HEK293 (cell line): ENCODE results near the gene RAB3GAP2.

Experiments used
- CTCF ChIA-PET: fragments of 350-600 bp; formaldehyde crosslinking; extraction: SDS; loops from one replicate; lab custom pipeline; 2021; ENCODE audit warnings: antibody characterized with exemption; lab: Yijun Ruan, JAX
- POLR2A ChIA-PET: fragments of 300-600 bp; formaldehyde crosslinking; extraction: SDS; loops from one replicate; lab custom pipeline; 2020; ENCODE audit warnings: antibody characterized with exemption, inconsistent platforms; lab: Yijun Ruan, JAX
- H3K27ac ChIP-seq: fragments of 200-500 bp; sonication (Bioruptor generic); 2 replicates; pipeline ENCODE4 v1.5.1; 2014; ENCODE audit warnings: low read depth, low read length, control low read depth, inconsistent platforms; ENCODE audit errors: extremely low read depth
- H3K36me3 ChIP-seq, 2 experiments: fragments of 200-500 bp in 1 of 2; sonication (Bioruptor generic) in 1 of 2; 1 replicate in 1 of 2; 2 replicates in 1 of 2; pipeline ENCODE4 v1.5.1; 2014 to 2017; ENCODE audit warnings: inconsistent platforms in 2 of 2, low read length in 2 of 2; ENCODE audit not compliant: control insufficient read depth in 2 of 2, insufficient read depth in 1 of 2
- H3K4me1 ChIP-seq: fragments of 200-500 bp; sonication (Bioruptor generic); 2 replicates; pipeline ENCODE4 v1.5.1; 2014; ENCODE audit warnings: mild to moderate bottlenecking, low read length, inconsistent platforms; ENCODE audit not compliant: control insufficient read depth, insufficient read depth
- H3K4me3 ChIP-seq: 2 replicates; pipeline ENCODE4 v1.5.1; 2011; ENCODE audit warnings: low read depth, mild to moderate bottlenecking, control low read depth, low read length, moderate library complexity
- H3K9me3 ChIP-seq: fragments of 200-500 bp; sonication (Bioruptor generic); 2 replicates; pipeline ENCODE4 v1.5.1; 2014; ENCODE audit warnings: low read depth, low read length, inconsistent platforms; ENCODE audit not compliant: control insufficient read depth, insufficient read depth
- HOXA7 ChIP-seq: sonication (generic); formaldehyde crosslinking; IDR thresholded peaks from 2 replicates; pipeline ENCODE4 v1.8.1; 2022; ENCODE audit warnings: missing genetic modification reagents, borderline replicate concordance
- HOXD13 ChIP-seq: sonication (generic); formaldehyde crosslinking; IDR thresholded peaks from 2 replicates; pipeline ENCODE4 v1.8.0; 2022; ENCODE audit warnings: missing genetic modification reagents, borderline replicate concordance
- SALL2 ChIP-seq: fragments of 450-650 bp; formaldehyde crosslinking; IDR thresholded peaks from 2 replicates; pipeline ENCODE4 v1.5.0; 2017; ENCODE audit warnings: missing biosample characterization, mild to moderate bottlenecking, missing genetic modification characterization, borderline replicate concordance
- YY1 ChIP-seq: fragments of 450-650 bp; formaldehyde crosslinking; IDR thresholded peaks from 2 replicates; pipeline ENCODE4 v1.5.1; 2018; ENCODE audit warnings: missing biosample characterization, missing genetic modification characterization
- ZNF184 ChIP-seq: fragments of 450-650 bp; IDR thresholded peaks from 2 replicates; pipeline ENCODE4 v1.5.1; 2018; ENCODE audit warnings: missing biosample characterization, mild to moderate bottlenecking, missing genetic modification characterization
- ZNF221 ChIP-seq: fragments of 450-650 bp; formaldehyde crosslinking; IDR thresholded peaks from 2 replicates; pipeline ENCODE4 v1.5.1; 2017; ENCODE audit warnings: missing biosample characterization, missing genetic modification characterization, borderline replicate concordance
- ZNF391 ChIP-seq: fragments of 450-650 bp; formaldehyde crosslinking; IDR thresholded peaks from 2 replicates; pipeline ENCODE4 v1.5.1; 2016; ENCODE audit warnings: low read depth, missing biosample characterization, missing genetic modification characterization, borderline replicate concordance
- ZNF529 ChIP-seq: fragments of 450-650 bp; formaldehyde crosslinking; IDR thresholded peaks from 2 replicates; pipeline ENCODE4 v1.5.1; 2017; ENCODE audit warnings: missing genetic modification characterization, missing biosample characterization; ENCODE audit not compliant: insufficient replicate concordance
- ZNF544 ChIP-seq: fragments of 450-650 bp; formaldehyde crosslinking; IDR thresholded peaks from 2 replicates; pipeline ENCODE4 v1.5.0; 2017; ENCODE audit warnings: missing biosample characterization, missing genetic modification characterization
- ZNF558 ChIP-seq: fragments of 450-650 bp; formaldehyde crosslinking; IDR thresholded peaks from 2 replicates; pipeline ENCODE4 v1.5.1; 2016; ENCODE audit warnings: missing biosample characterization, missing genetic modification characterization
- ZNF660 ChIP-seq: fragments of 450-650 bp; IDR thresholded peaks from 2 replicates; pipeline ENCODE4 v1.5.1; 2018; ENCODE audit warnings: missing biosample characterization, mild to moderate bottlenecking, missing genetic modification characterization
- ZNF701 ChIP-seq: fragments of 450-650 bp; formaldehyde crosslinking; IDR thresholded peaks from 2 replicates; pipeline ENCODE4 v1.5.1; 2016; ENCODE audit warnings: missing biosample characterization, missing genetic modification characterization
- ZNF830 ChIP-seq: fragments of 450-650 bp; IDR thresholded peaks from 2 replicates; pipeline ENCODE4 v1.5.0; 2018; ENCODE audit warnings: missing biosample characterization, missing genetic modification characterization, low read depth, mild to moderate bottlenecking, moderate library complexity
- ZSCAN16 ChIP-seq: fragments of 450-650 bp; formaldehyde crosslinking; IDR thresholded peaks from 2 replicates; pipeline ENCODE4 v1.5.1; 2016; ENCODE audit warnings: missing biosample characterization, missing genetic modification characterization
- ZXDB ChIP-seq: fragments of 450-650 bp; formaldehyde crosslinking; IDR thresholded peaks from 2 replicates; pipeline ENCODE4 v1.5.1; 2016; ENCODE audit warnings: missing biosample characterization, missing genetic modification characterization
- TF ChIP-seq, protein P1 (sequence below): fragments of 450-650 bp; formaldehyde crosslinking; IDR thresholded peaks from 2 replicates; pipeline ENCODE4 v1.5.1; 2016; ENCODE audit warnings: missing biosample characterization, missing genetic modification characterization
- TF ChIP-seq, protein P2 (sequence below): fragments of 450-650 bp; formaldehyde crosslinking; IDR thresholded peaks from 2 replicates; pipeline ENCODE4 v1.5.1; 2016; ENCODE audit warnings: missing biosample characterization, missing genetic modification characterization
- TF ChIP-seq, protein P3 (sequence below): fragments of 450-650 bp; formaldehyde crosslinking; IDR thresholded peaks from 2 replicates; pipeline ENCODE4 v1.5.1; 2016; ENCODE audit warnings: missing biosample characterization, missing genetic modification characterization, borderline replicate concordance
- TF ChIP-seq, protein P4 (sequence below): fragments of 450-650 bp; formaldehyde crosslinking; IDR thresholded peaks from 2 replicates; pipeline ENCODE4 v1.5.1; 2016; ENCODE audit warnings: missing biosample characterization, missing genetic modification characterization, borderline replicate concordance

The RAB3GAP2 gene

DNA sequence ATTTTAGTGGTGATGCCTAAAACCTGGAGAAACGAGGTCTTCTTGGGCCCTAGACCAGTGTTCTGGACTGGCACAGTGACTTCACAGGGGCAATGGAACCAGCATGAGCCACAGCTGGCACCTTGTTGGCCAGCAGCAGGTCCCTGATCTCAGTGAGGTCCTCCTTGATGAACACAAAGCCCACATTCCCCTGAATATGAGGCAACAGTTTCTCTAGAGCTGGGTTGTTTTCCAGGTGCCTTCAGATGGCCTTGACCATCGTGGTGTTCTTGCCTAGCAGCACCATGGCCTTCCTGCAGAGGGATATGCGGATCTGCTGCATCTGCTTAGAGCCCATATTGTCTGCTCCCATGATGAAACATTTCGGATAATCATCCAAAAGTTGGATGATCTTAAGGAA lies 44.9 kb upstream of the RAB3GAP2 start:
- POLR2A ChIA-PET = no interaction called here
- no peak overlapping the region for H3K4me3 ChIP-seq
- no peaks in the 10 kb centered on the region for H3K9me3 ChIP-seq
- H3K4me1 ChIP-seq = no peaks in the 10 kb centered on the region
- CTCF ChIA-PET = no interaction called here
- H3K27ac ChIP-seq = no peak overlapping the region
- TF ChIP-seq ZSCAN16 (tag by site-specific recombination) = no peak
- no peak for TF ChIP-seq YY1 (tag by site-specific recombination)
- TF ChIP-seq, protein P1, sequence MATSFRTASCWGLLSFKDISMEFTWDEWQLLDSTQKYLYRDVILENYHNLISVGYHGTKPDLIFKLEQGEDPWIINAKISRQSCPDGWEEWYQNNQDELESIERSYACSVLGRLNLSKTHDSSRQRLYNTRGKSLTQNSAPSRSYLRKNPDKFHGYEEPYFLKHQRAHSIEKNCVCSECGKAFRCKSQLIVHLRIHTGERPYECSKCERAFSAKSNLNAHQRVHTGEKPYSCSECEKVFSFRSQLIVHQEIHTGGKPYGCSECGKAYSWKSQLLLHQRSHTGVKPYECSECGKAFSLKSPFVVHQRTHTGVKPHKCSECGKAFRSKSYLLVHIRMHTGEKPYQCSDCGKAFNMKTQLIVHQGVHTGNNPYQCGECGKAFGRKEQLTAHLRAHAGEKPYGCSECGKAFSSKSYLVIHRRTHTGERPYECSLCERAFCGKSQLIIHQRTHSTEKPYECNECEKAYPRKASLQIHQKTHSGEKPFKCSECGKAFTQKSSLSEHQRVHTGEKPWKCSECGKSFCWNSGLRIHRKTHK (tag by site-specific recombination) = no peak
- TF ChIP-seq ZNF830 = no peak
- TF ChIP-seq ZNF391 (tag by site-specific recombination) = no peak
- no peak for TF ChIP-seq HOXD13 (CRISPR knock-in tag)
- TF ChIP-seq, protein P2, sequence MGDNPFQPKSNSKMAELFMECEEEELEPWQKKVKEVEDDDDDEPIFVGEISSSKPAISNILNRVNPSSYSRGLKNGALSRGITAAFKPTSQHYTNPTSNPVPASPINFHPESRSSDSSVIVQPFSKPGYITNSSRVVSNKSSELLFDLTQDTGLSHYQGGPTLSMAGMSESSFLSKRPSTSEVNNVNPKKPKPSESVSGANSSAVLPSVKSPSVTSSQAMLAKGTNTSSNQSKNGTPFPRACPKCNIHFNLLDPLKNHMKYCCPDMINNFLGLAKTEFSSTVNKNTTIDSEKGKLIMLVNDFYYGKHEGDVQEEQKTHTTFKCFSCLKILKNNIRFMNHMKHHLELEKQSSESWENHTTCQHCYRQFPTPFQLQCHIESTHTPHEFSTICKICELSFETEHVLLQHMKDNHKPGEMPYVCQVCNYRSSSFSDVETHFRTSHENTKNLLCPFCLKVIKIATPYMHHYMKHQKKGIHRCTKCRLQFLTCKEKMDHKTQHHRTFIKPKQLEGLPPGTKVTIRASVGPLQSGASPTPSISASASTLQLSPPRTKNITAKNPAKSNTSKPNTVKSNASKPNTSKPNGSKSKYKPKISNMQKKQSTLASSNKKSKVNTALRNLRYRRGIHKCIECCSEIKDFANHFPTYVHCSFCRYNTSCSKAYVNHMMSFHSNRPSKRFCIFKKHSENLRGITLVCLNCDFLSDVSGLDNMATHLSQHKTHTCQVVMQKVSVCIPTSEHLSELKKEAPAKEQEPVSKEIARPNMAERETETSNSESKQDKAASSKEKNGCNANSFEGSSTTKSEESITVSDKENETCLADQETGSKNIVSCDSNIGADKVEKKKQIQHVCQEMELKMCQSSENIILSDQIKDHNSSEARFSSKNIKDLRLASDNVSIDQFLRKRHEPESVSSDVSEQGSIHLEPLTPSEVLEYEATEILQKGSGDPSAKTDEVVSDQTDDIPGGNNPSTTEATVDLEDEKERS (tag by site-specific recombination) = no peak
- TF ChIP-seq ZNF529 (tag by site-specific recombination) = no peak
- no peak for TF ChIP-seq ZNF544 (tag by site-specific recombination)
- no peak for TF ChIP-seq ZNF701 (tag by site-specific recombination)
- TF ChIP-seq, protein P3, sequence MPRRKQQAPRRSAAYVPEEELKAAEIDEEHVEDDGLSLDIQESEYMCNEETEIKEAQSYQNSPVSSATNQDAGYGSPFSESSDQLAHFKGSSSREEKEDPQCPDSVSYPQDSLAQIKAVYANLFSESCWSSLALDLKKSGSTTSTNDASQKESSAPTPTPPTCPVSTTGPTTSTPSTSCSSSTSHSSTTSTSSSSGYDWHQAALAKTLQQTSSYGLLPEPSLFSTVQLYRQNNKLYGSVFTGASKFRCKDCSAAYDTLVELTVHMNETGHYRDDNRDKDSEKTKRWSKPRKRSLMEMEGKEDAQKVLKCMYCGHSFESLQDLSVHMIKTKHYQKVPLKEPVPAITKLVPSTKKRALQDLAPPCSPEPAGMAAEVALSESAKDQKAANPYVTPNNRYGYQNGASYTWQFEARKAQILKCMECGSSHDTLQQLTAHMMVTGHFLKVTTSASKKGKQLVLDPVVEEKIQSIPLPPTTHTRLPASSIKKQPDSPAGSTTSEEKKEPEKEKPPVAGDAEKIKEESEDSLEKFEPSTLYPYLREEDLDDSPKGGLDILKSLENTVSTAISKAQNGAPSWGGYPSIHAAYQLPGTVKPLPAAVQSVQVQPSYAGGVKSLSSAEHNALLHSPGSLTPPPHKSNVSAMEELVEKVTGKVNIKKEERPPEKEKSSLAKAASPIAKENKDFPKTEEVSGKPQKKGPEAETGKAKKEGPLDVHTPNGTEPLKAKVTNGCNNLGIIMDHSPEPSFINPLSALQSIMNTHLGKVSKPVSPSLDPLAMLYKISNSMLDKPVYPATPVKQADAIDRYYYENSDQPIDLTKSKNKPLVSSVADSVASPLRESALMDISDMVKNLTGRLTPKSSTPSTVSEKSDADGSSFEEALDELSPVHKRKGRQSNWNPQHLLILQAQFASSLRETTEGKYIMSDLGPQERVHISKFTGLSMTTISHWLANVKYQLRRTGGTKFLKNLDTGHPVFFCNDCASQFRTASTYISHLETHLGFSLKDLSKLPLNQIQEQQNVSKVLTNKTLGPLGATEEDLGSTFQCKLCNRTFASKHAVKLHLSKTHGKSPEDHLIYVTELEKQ (tag by site-specific recombination) = no peak
- TF ChIP-seq HOXA7 (CRISPR knock-in tag) = no peak
- TF ChIP-seq SALL2 (tag by site-specific recombination) = no peak
- TF ChIP-seq ZNF221 (tag by site-specific recombination) = no peak
- no peak for TF ChIP-seq ZNF660
- TF ChIP-seq, protein P4, sequence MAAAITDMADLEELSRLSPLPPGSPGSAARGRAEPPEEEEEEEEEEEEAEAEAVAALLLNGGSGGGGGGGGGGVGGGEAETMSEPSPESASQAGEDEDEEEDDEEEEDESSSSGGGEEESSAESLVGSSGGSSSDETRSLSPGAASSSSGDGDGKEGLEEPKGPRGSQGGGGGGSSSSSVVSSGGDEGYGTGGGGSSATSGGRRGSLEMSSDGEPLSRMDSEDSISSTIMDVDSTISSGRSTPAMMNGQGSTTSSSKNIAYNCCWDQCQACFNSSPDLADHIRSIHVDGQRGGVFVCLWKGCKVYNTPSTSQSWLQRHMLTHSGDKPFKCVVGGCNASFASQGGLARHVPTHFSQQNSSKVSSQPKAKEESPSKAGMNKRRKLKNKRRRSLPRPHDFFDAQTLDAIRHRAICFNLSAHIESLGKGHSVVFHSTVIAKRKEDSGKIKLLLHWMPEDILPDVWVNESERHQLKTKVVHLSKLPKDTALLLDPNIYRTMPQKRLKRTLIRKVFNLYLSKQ (tag by site-specific recombination) = no peak
- TF ChIP-seq ZNF184 (tag by site-specific recombination) = no peak
- no peak for TF ChIP-seq ZXDB
- TF ChIP-seq ZNF558 (tag by site-specific recombination) = no peak
- no peaks in the 10 kb centered on the region for H3K36me3 ChIP-seq
